ENCODE data around the gene GCN1.

Gene GCN1

DNA sequence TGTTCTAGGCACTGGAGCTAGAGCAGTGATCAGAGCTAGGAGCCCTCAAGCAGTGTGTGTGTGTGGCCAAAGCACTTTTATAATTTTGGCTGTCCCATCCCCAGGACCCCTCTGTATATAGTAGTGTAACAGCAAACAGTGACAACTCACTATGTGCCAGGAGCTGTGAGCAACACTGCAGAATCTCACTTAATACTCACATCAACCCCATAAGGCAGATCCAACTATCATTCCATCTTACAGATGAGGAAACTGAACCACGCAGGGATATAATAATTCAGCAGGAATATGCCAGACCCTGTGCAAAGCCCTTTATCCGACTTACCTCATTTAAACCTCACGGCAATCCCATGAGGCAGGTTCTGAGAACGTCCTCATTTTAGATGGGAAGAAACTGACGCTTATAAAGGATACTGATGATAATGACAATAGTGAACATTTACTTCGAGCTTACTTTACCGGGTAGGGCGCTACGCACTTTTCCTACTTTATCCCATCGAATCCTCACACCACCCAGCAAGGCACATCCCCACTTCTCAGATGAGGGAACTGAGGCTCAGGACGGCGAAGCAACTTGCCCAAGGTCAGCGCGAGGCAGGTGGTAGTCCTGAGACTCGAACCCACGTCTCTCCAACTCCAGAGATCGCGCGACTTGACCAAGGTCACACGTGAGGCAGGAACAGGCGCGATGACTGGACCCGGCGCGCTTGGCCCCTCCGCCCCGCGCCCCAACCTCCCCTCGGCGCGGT, 78.6 kb downstream of the GCN1 start:
- DNase-seq: peak; percentile 36

GRCh38 chr12:120115066-120115465, 79.4 kb downstream of the GCN1 start:
- no peak for DNase-seq

GRCh38 chr12:120110550-120111501, 83.7 kb downstream of the GCN1 start:
- peak; percentile 71 for DNase-seq

DNA sequence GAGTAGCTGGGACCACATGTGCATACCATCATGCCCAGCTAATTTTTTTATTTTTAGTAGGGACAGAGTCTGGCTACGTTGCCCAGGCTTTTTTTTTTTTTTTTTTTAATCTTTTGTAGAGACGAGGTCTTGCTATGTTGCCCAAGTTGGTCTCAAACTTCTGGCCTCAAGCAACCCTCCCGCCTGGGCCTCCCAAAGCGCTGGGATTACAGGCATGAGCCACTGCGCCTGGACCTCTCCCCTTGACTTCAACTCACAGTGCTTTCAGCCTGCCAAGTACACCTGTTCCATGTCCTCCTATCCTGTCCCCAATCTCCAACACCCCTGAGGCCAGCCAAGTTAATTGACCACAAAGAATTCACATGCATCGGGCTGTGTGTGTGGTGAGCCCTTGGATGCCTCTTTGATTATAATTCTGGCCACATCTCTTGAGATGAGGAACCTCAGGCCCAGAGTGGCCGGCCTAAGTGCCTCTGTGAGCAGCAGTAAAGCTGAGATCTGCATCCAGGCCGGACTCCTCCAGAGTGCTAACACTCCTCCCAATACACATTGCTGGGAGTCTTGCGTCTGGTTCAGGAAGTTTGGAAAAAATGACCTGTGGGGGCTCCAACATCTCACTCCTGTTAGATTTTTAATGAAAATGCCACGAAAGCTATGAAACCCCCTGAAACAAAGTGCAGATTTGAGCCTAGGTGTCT, 84.8 kb downstream of the GCN1 start:
- DNase-seq: no peak

- DNase-seq: no peak
These were observed 88.4 kb downstream of the GCN1 start for GRCh38 chr12:120106151-120106550.

DNA sequence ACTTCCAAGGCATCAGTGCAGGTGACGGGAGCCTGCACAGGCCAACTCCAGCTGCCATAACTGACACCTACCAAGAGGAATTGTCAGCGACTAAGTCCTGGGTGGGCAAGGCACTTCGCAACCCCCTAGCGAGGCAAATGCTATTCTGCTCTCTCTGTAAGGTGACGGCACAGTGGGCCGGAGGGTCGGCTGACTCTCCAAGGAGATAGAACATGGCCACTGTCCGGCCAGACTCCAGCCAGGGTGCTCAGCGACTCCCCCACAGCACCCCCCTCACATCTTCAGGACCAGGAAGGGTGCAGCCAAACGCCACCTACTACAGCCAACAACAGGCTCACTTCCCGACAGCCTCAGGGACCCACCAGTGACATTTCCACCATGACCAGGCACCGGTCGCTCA, 91.1 kb downstream of the GCN1 start:
- DNase-seq: no peak

- no peak for DNase-seq
These were observed 91.5 kb downstream of the GCN1 start for GRCh38 chr12:120103044-120103338.

- DNase-seq: no peak
These were observed 92.1 kb downstream of the GCN1 start for GRCh38 chr12:120102189-120103043.

GRCh38 chr12:120101617-120102016, 92.9 kb downstream of the GCN1 start:
- no peak for DNase-seq

DNA sequence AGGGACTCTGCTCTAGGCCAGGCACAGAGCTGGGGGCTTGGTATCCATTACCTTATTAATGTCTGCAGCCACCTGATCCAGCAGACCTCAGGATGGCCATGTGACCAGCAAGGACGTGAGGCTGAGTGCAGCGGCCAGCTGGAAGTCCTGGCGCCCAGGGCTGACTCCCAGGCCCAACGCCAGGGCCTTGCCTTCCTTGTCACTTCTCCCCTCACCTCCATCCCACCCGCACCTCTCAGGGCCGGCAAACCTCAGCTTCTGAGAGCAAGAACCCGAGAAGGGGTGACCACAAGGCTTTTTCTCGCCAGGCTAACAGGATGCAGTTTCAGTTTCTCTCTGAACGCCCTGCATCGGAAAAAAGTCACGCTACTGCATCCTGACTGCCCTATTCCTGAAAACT, 93.3 kb downstream of the GCN1 start:
- DNase-seq: no peak

DNA sequence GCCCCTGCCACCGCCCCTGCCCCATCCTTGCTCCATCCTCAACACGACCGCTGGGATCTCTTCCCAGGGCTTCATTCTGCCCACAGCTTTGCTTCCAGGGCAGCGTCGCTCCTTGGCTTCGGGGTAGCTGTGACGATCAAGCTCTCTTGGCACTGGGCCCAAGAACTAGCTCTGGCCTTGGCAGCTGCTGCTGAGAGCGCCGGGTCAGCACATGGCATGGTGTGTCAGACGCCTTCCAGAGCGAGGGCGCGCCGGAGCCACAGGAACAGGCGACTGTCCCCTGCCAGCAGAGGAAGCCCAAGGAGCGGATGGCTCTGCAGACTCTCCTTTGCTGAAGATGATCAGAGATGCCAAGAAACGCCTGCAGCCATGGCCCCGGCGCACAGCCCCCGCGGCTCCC, 93.9 kb downstream of the GCN1 start:
- DNase-seq: no peak

DNA sequence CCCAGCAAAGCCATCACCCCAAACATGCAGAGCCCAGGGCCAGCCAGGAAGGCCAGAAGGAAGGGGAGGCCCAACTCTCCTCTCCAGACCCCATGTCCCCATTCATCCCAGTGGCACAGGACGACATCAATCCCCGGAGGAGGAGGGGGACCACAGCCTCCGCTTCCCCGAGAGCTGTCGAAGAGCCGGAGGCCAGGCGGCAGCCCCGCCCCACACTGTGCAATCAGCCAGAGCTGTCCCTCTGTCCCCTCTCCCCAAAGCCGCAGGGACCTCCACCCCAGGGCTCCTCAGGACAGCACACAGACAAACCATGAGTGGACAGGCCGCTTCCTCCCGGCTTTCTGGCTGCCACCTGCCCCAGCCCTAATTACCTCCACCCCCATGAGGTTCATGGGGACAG, 94.8 kb downstream of the GCN1 start:
- no peak for DNase-seq

DNA sequence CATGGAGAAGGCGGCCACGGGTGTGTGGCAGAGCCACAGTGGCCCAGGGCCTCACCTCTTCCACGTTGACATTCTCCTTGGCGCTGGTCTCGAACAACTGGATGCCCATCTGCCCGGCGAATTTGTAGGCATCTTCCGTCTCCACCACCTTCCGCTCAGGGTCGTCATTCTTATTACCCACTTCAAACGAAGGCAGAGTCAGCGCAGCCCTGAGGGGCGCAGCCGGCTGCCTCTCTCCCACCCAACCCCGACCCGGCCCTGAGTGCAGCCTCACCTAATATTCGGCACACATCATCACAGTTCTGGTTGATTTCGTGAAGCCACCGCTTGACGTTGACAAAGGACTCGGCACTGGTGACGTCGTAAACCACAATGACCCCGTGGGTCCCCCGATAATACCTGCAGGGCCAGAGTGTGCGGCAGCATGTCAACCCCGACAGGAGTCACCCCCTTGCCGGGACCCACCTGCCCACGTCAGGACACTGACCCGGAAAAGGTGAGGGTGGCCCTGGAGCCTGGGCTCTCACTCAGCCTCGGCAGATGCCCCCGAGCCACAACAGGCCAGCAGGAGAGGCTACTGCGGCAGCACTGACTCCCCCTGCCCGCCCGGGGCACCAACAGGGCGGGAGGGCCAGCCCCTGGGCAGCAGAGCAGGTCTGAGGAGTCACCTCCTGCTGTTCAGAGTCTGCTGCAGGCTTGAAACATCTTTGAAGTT, 95.6 kb downstream of the GCN1 start:
- no peak for DNase-seq

GRCh38 chr12:120096671-120097202, 97.8 kb downstream of the GCN1 start:
- DNase-seq: no peak

DNA sequence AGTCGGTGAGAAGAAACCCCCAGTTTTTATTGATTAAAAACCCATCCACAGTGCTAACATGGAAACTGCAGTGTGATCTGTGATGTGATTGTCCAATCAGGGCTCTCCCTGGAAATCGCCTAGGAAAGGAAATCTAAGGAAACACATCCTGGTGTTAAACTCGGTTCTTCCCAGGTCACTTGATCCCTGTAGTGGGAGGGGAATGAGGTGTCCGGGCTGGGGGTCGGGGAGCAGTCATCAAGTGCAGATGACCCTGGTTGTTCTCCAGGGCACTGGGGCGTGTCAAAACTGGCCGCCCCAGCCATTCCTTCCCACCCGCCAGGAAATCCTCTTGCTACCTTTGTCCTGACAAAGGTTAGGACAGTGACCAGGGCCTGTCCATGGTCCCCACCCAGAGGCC, 98.8 kb downstream of the GCN1 start:
- no peak for DNase-seq

DNA sequence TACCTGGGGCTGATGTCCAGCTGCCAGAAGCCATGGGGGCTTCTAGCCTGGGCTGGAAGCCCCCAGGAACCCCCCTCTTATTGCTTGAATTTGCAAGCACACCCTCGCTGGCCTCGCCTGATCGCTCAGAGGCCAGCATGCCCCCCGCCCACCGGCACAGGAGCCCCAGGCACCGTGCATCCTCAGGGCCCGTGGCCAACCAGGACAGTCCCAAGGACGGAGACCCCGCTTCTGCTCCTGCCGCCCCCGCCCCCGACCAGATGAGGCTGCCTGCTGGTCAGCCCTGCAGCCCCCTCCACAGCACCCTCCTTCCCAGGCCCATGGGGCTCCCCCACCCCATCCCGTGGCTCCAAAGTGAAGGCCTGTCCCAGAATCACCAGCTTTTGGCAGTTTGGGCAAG, 99.2 kb downstream of the GCN1 start:
- no peak for DNase-seq

GRCh38 chr12:120094485-120094884, 100.0 kb downstream of the GCN1 start:
- DNase-seq: no peak

- no peak for DNase-seq
These were observed 100.7 kb downstream of the GCN1 start for GRCh38 chr12:120093592-120094355.

- DNase-seq: no peak
These were observed 101.3 kb downstream of the GCN1 start for GRCh38 chr12:120093336-120093591.

DNA sequence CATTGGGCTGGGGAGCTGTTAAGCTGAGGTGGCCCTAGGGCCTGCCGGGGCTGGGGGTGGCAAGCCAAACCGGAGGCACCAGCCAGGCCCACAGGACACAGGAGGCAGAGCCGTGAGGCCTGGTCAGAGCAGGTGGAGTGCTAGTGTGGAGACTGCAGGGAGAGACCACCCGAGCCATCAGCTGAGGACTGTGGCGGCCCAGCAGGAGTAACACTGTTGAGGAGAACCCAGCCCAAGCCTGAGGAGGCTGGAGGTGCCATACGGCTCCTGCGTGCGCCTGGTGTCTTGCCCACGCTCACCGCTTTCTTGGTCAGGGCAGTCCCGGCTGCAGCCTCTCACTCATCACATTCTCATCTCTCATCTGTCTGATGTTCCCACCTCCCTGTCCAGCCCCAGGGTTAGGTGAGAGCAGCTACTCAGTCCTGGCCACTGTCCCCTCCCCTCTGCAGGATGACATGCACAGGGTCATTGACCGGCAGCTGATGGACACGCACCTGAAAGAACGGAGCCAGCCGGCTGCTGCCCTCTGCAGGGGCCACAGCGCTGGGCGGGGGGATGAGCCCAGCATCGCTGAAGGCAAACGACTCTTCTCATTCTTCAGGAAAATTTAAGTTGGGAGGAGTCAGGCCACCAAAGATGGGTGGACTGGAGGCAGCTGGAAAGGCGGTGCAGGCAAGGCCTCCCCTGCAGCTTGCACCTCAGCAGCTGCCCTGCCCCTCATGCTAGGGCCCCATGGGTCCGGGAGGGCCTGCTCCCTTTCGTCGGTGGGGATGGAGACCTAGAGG, 101.8 kb downstream of the GCN1 start:
- DNase-seq: no peak

All from CD4-positive, alpha-beta T cell treated with Interleukin-15 for 1 hour (primary cell).